Measurements from ENCODE around the gene OAS2.

GRCh38 chr12:113056381-113056630 lies 78.0 kb downstream of the OAS2 start:
- TF ChIP-seq POLR2A (conservative IDR thresholded peaks at IDR 0.05) = no peak
- TF ChIP-seq SRSF1 (IDR thresholded peaks at IDR 0.05; ENCODE audit: low read depth, low read length) = no peak
- TF ChIP-seq BCLAF1 (IDR thresholded peaks at IDR 0.05; ENCODE audit: borderline replicate concordance in 1 of 2, control insufficient read depth in 1 of 2, low read depth in 2 of 2, low read length in 1 of 2) = no peak
